Liver (tissue), 9 donors: Measurements from ENCODE around the gene TTC23L. TPM values are rescaled to one million over a fixed set of nuclear protein-coding genes. Genes with fewer than 3 reads are reported as not detected.

Experiments used
- DNase-seq: peaks from one replicate; pipeline ENCODE4 v3.0.0-alpha.2; 2017; ENCODE audit warnings: low spot score
- H3K27ac ChIP-seq, 2 donors: one replicate each; pipeline ENCODE4 v1.7.0; 2013; ENCODE audit warnings: inconsistent platforms in 2 of 2, low read length in 2 of 2, control low read depth in 1 of 2, low read depth in 1 of 2, mild to moderate bottlenecking in 1 of 2
- H3K27me3 ChIP-seq, 4 donors: one replicate each; pipeline versions ENCODE4 v1.6.1 to v1.7.0; 2013; ENCODE audit warnings: low read length in 3 of 4, inconsistent platforms in 1 of 4, mild to moderate bottlenecking in 1 of 4, moderate library complexity in 1 of 4; ENCODE audit not compliant: control insufficient read depth in 4 of 4, insufficient read depth in 4 of 4
- H3K36me3 ChIP-seq, 4 donors: one replicate each; pipeline versions ENCODE4 v1.6.1 to v1.7.0; 2013; ENCODE audit warnings: low read length in 3 of 4, mild to moderate bottlenecking in 3 of 4, low read depth in 1 of 4, moderate library complexity in 1 of 4; ENCODE audit not compliant: control insufficient read depth in 4 of 4, insufficient read depth in 3 of 4
- H3K4me1 ChIP-seq, 4 donors: one replicate each; pipeline versions ENCODE4 v1.6.1 to v1.7.0; 2013; ENCODE audit warnings: low read length in 3 of 4, mild to moderate bottlenecking in 3 of 4, moderate library complexity in 1 of 4; ENCODE audit not compliant: control insufficient read depth in 4 of 4, insufficient read depth in 4 of 4
- H3K4me3 ChIP-seq, 3 donors: one replicate each; pipeline versions ENCODE4 v1.6.1 to v1.7.0; 2013; ENCODE audit warnings: low read length in 3 of 3, control low read depth in 1 of 3, low read depth in 1 of 3, mild to moderate bottlenecking in 1 of 3
- H3K9ac ChIP-seq, 2 donors: one replicate each; pipeline ENCODE4 v1.7.0; 2013; ENCODE audit warnings: low read length in 2 of 2, mild to moderate bottlenecking in 2 of 2, moderate library complexity in 2 of 2, control low read depth in 1 of 2, low read depth in 1 of 2
- H3K9me3 ChIP-seq, 4 donors: one replicate each; pipeline versions ENCODE4 v1.6.1 to v1.7.0; 2013; ENCODE audit warnings: low read length in 3 of 4; ENCODE audit not compliant: control insufficient read depth in 4 of 4
- ATF3 ChIP-seq: IDR thresholded peaks from 2 replicates; pipeline ENCODE4 v1.6.1; 2016; ENCODE audit warnings: antibody characterized with exemption
- CTCF ChIP-seq: fragments of 150-350 bp; IDR thresholded peaks from 2 replicates; pipeline ENCODE4 v1.5.1; 2017; ENCODE audit warnings: improper control_type of control experiment, low read depth, low read length; ENCODE audit not compliant: missing input control
- EGR1 ChIP-seq, 2 donors: IDR thresholded peaks; 2 replicates each; pipeline ENCODE4 v1.6.1; 2016 to 2018; ENCODE audit warnings: antibody characterized with exemption in 2 of 2, low read depth in 2 of 2
- FOXA2 ChIP-seq: IDR thresholded peaks from 2 replicates; pipeline ENCODE4 v1.6.1; 2016; ENCODE audit warnings: antibody characterized with exemption
- GABPA ChIP-seq, 2 donors: IDR thresholded peaks in 1 of 2; conservative IDR thresholded peaks in 1 of 2; 2 replicates each; pipeline ENCODE4 v1.6.1; 2016; ENCODE audit warnings: antibody characterized with exemption in 2 of 2, mild to moderate bottlenecking in 1 of 2, moderate library complexity in 1 of 2
- HNF4A ChIP-seq, 2 donors: conservative IDR thresholded peaks; 2 replicates each; pipeline ENCODE4 v1.6.1; 2016; ENCODE audit warnings: antibody characterized with exemption in 2 of 2, mild to moderate bottlenecking in 2 of 2
- HNF4G ChIP-seq: IDR thresholded peaks from 2 replicates; pipeline ENCODE4 v1.6.1; 2016; ENCODE audit warnings: antibody characterized with exemption
- MAX ChIP-seq: IDR thresholded peaks from 2 replicates; pipeline ENCODE4 v1.6.1; 2016; ENCODE audit warnings: antibody characterized with exemption
- NR2F2 ChIP-seq: IDR thresholded peaks from 2 replicates; pipeline ENCODE4 v1.6.1; 2016; ENCODE audit warnings: antibody characterized with exemption
- RAD21 ChIP-seq, 2 donors: IDR thresholded peaks; 2 replicates each; pipeline ENCODE4 v1.6.1; 2016; ENCODE audit warnings: antibody characterized with exemption in 2 of 2, mild to moderate bottlenecking in 2 of 2
- REST ChIP-seq: IDR thresholded peaks from 2 replicates; pipeline ENCODE4 v1.6.1; 2016; ENCODE audit warnings: antibody characterized with exemption, mild to moderate bottlenecking
- RXRA ChIP-seq, 2 donors: IDR thresholded peaks; 2 replicates each; pipeline ENCODE4 v1.6.1; 2017 to 2018; ENCODE audit warnings: antibody characterized with exemption in 2 of 2, mild to moderate bottlenecking in 1 of 2
- SP1 ChIP-seq: IDR thresholded peaks from 2 replicates; pipeline ENCODE4 v1.6.1; 2018; ENCODE audit warnings: antibody characterized with exemption, mild to moderate bottlenecking
- TAF1 ChIP-seq: conservative IDR thresholded peaks from 2 replicates; pipeline ENCODE4 v1.6.1; 2016; ENCODE audit warnings: antibody characterized with exemption, mild to moderate bottlenecking
- YY1 ChIP-seq: IDR thresholded peaks from 2 replicates; pipeline ENCODE4 v1.6.1; 2016; ENCODE audit warnings: antibody characterized with exemption, mild to moderate bottlenecking
- ZBTB33 ChIP-seq: IDR thresholded peaks from 2 replicates; pipeline ENCODE4 v1.6.1; 2016; ENCODE audit warnings: antibody characterized with exemption
- WGBS: extraction: QIAGEN DNeasy Blood & Tissue Kit; methylation state at CpG from one replicate; pipeline ENCODE4 v1.1.7; 2013; 5-methylcytosine and 5-hydroxymethylcytosine counted together
- polyA plus RNA-seq, 2 donors: library from polyadenylated mRNA; stranded (reverse) in 1 of 2; unstranded in 1 of 2; fragments of 200-250 nt in 1 of 2; fragments of >200 nt in 1 of 2; fragmentation: Nextera tagmentation in 1 of 2; extraction: Ambion mirVana in 1 of 2; gene quantifications; one replicate each; pipeline versions ENCODE4 v1.2.1 to v1.2.3, GENCODE V29; 2013 to 2015
- total RNA-seq, 2 donors: library from RNA; depleted of rRNA; stranded (reverse); fragments of >200 nt; gene quantifications; one replicate each; pipeline ENCODE4 v1.2.3, GENCODE V29; 2014
- donor health status: healthy.
- donor health status: healthy.
- donor health status: healthy.
- donor health status: healthy.
- donor health status: healthy.

TTC23L gene
- total and polyA plus RNA-seq, 4 donors: 0.03 to 0.19 (median 0.08) TPM; not detected in 1

- no peak for TF ChIP-seq CTCF
- no peak for TF ChIP-seq HNF4A (conservative IDR thresholded peaks at IDR 0.05)
Observed at GRCh38 chr5:34832568-34832967, 6.4 kb upstream of the TTC23L start (continued).

GRCh38 chr5:34833090-34833489 is 5.9 kb upstream of the TTC23L start:
- H3K27me3 ChIP-seq: no peaks in the 10 kb centered on the region
- TF ChIP-seq RAD21 (IDR thresholded peaks at IDR 0.05) (no peak), NR2F2 (no peak), YY1 (no peak), HNF4G (no peak), ATF3 (no peak), ZBTB33 (no peak), HNF4A (conservative IDR thresholded peaks at IDR 0.05) (no peak)
- peaks cover 0 to 38% (median 26%) of the 10 kb centered on the region in 4 donors for H3K36me3 ChIP-seq
- H3K9ac ChIP-seq: no peak overlapping the region
- no peaks in the 10 kb centered on the region for H3K4me1 ChIP-seq
- H3K9me3 ChIP-seq: no peaks in the 10 kb centered on the region
- DNase-seq: no peak
- H3K4me3 ChIP-seq: no peak overlapping the region
- no peak overlapping the region for H3K27ac ChIP-seq
- 93% methylated on average over 1 of the region's 1 CpG for WGBS

GRCh38 chr5:34833976-34834793 is 4.8 kb upstream of the TTC23L start:
- no peak overlapping the region for H3K9ac ChIP-seq
- peaks cover 0 to 5% (median 0%) of the 10 kb centered on the region in 4 donors for H3K4me1 ChIP-seq
- peaks cover 0 to 33% (median 20%) of the 10 kb centered on the region in 4 donors for H3K36me3 ChIP-seq
- no peaks in the 10 kb centered on the region for H3K27me3 ChIP-seq
- H3K4me3 ChIP-seq: no peak overlapping the region
- 79% methylated on average over 9 of the region's 9 CpGs for WGBS
- no peak overlapping the region for H3K27ac ChIP-seq
- H3K9me3 ChIP-seq: no peaks in the 10 kb centered on the region
- DNase-seq: no peak
- no peak for TF ChIP-seq TAF1
- no peak for TF ChIP-seq RXRA (IDR thresholded peaks at IDR 0.05)
- TF ChIP-seq RAD21 (IDR thresholded peaks at IDR 0.05): no peak
- no peak for TF ChIP-seq EGR1 (IDR thresholded peaks at IDR 0.05; ENCODE audit: low read depth in 2 of 2)
- no peak for TF ChIP-seq HNF4A (conservative IDR thresholded peaks at IDR 0.05)
- no peak for TF ChIP-seq GABPA (IDR thresholded peaks at IDR 0.05 in 1 of 2, conservative IDR thresholded peaks at IDR 0.05 in 1 of 2)
- TF ChIP-seq ATF3: no peak
- no peak for TF ChIP-seq MAX
- no peak for TF ChIP-seq CTCF
- TF ChIP-seq NR2F2: no peak
- no peak for TF ChIP-seq SP1
- TF ChIP-seq FOXA2: no peak
- TF ChIP-seq REST: no peak
- TF ChIP-seq HNF4G: no peak
